Right lung (tissue), 5 donors: ENCODE results near the gene PPP1R9B. TPM values are rescaled to one million over a fixed set of nuclear protein-coding genes. Genes with fewer than 3 reads are reported as not detected.

Source experiments
- DNase-seq, 2 donors: peaks; one replicate each; pipeline ENCODE4 v3.0.0-alpha.2; 2013
- polyA plus RNA-seq, 5 donors: library from polyadenylated mRNA; unstranded; fragments of 120-200 nt; gene quantifications; one replicate each; pipeline versions ENCODE4 v1.2.1 to v1.2.3, GENCODE V29; 2013; ENCODE audit warnings: inconsistent platforms in 1 of 5, low replicate concordance in 1 of 5; ENCODE audit not compliant: insufficient read length in 5 of 5, insufficient read depth in 1 of 5

The PPP1R9B gene
- polyA plus RNA-seq, 5 donors = 42.6 to 67.3 (median 50.7) TPM

DNA sequence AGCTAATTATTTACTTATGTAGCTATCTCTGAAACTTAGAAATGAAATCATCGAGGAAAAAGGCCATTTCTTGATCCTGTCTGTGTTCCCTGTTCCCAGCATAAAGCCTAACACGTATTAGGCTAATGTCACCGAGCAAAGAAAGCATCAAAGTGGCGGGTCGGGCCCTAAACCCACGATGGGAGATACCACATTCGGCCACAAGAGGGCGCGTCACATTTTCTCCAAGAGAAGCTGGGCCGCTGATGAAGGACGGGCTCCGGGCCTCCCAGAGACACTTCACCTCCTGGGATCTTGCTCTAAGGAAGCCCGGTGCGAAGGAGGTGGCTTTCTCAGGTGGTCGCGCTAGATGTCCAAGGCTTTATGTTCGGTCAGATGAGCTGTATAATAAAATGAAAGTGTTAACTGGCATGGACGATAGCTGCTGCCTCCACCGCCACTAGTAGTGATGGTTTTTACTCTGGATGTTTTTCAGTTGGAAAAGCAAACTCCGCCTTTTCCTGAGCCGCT lies 56.2 kb downstream of the PPP1R9B start:
- DNase-seq = peak; percentile 84 to 90

DNA sequence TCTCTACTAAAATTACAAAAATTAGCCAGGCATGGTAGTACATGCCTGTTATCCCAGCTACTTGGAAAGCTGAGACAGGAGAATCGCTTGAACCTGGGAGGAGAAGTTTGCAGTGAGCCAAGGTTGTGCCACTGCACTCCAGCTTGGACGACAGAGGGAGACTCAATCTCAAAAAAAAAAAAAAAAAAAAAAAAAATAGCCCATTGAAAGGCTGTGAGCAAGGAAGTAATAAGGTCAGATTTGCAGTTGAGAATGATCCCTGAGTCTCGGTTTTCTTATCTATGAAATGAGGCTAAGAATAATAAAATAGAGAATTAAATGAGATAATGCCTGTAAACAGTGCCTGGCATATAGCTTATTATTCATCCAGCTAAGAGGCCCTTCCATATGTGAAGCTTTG lies 56.7 kb downstream of the PPP1R9B start:
- no peak for DNase-seq

DNA sequence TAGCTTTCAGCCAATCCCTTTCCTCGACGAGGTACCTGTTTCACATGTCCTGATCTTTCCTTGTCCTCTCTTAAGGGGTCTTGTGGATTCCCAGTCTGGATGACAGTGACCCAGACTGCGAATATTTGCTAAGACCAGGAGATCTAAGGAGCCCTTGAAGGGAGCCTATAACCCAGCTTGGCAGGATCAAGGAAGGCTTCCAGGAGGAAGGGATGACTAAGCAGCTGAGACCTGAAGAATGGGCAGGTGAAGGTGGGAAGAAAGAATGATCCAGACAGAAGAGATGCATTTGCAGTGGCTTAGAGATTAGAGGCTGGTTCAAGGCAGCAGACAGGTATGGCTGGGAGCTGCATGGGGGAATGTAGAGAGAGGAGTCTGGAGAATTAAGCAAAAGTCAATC lies 57.2 kb downstream of the PPP1R9B start:
- DNase-seq = no peak

DNA sequence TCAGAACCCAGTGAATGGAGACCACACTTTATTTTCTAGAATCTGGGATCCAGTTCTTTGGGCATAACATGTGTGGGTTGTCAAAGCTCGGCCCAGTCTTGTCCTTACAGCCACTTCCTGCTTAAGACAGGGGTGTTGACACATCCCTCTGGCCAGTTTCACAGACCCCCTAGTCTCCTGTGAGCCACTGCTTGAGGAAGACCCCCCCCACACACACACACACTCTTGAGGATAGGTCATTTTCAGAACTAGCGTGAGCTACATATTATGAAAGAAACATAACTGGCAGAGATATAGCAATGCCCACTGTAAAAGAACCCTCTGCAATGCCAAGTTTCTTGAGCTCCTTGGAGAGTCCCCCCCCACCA lies 58.6 kb downstream of the PPP1R9B start:
- no peak for DNase-seq

DNA sequence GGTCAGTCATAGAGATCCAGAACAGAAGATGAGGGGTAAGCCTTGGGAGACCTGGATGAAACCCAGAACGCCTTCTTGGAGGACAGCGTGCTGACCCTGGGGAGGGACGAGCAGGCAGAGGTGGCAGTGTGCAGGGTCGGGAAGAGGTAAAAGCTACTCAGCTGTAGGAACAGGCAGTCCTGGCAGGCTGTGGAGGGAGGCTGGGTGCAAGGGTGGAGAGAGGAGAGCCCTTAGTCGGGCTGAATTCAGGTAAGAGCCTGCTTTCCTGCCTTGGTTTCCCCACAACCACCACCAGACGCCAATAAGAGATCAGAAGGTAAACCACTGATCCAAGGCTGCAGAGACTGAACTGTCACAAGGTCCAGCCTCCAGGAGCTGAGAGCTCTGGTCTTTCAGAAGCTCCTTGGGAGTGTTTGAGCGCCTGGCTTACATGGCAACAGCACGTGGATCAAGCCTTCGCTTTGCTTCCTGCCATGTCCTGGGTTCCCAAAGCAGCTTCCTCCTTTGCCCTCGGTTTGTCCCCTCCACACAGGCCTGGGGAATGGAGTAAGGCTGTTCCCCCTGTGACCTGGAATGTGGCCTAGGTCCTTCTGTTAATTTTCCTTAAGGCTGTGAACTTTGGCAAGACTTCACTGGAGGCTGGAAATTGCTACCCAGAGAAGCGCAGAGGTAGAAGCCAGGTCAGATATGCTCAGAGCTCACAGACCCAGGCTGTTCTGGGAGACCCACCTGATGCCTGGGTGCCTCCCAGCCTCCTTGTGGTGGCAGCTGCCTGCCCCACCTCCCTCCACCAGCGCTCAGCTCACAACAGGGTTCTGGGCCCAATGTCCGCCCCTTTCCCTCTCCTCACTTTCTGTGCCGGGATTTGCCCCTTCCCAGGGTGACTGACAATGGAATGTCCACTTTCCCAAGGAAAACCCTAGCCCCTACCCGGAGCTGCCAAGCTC lies 59.2 kb downstream of the PPP1R9B start:
- DNase-seq = no peak

DNA sequence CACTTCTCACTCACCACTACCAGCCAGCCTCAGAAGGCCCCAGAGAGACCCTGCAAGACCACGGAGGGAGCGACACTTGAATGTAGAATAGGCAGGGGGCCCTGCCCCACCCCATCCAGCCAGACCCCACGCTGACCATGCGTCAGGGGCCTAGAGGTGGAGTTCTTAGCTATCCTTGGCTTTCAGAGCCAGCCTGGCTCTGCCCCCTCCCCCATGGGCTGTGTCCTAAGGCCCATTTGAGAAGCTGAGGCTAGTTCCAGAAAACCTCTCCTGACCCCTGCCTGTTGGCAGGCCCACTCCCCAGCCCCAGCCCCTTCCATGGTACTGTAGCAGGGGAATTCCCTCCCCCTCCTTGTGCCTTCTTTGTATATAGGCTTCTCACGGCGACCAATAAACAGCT lies 60.4 kb downstream of the PPP1R9B start:
- no peak for DNase-seq

DNA sequence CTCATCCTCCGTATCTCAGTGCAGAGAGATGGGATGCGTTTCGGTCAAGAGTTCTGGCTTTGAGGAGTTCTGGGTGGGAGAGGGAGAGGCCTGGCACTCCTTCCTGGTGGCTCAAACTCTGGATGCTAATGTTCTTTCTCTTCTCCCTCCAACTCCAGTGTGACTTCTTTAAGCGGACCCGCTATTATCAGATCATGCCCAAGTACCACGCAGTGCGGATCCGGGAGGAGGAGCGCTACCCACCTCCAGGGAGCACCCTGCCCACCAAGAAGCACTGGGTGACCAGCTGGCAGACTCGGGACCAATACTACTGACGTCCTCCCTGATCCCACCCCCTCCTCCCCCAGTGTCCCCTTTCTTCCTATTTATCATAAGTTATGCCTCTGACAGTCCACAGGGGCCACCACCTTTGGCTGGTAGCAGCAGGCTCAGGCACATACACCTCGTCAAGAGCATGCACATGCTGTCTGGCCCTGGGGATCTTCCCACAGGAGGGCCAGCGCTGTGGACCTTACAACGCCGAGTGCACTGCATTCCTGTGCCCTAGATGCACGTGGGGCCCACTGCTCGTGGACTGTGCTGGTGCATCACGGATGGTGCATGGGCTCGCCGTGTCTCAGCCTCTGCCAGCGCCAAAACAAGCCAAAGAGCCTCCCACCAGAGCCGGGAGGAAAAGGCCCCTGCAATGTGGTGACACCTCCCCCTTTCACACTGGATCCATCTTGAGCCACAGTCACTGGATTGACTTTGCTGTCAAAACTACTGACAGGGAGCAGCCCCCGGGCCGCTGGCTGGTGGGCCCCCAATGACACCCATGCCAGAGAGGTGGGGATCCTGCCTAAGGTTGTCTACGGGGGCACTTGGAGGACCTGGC lies 61.3 kb downstream of the PPP1R9B start:
- DNase-seq = no peak

DNA sequence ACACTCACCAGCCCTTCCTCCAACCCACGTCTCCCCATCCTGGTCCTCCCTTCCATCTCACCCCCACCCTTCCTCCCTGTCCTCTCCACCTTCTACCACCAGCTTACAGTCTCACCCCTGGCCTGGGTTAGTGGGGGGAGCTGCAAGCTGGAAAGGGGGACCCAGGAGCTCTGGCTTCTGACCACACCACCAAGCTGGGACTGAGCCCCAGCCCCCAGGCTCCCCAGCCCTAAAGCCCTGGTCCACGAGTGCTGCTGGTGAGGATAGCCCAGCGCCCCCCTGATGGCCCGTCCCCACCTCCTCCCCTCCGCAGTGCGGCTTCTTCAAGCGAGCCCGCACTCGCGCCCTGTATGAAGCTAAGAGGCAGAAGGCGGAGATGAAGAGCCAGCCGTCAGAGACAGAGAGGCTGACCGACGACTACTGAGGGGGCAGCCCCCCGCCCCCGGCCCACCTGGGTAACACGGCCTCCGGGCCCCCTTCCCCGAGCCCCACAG lies 62.5 kb downstream of the PPP1R9B start:
- no peak for DNase-seq

DNA sequence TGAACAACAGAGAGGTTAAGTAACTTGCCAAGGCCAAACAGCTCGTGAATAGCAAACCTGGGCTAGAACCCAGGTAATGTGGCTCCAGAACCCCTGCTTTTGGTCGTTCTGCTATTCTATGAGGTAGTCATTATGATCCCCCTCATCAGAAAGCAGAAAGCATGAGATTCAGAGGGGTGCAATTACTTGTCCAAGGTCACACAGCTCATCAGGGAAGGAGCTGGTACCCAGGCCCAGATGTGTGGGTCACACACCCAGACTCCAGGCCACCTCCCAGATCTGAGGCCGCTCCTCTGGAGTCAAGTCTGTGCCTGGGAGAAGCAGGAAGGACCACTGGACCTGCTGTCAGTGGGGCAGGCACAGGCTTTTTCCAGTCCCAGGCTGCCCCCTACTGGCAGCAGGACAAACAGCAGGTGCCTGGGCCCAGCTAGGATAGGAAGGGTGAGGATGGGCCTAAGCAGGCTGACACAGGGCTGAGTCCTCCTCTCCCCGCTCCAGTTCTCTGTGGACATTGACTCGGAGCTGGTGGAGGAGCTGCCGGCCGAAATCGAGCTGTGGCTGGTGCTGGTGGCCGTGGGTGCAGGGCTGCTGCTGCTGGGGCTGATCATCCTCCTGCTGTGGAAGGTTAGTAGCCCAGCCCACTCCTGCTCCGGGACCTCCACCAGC lies 63.1 kb downstream of the PPP1R9B start:
- peak in 1 of 2 donors; percentile 58 for DNase-seq

Other genes with a start within 250 kb of the PPP1R9B start
- gene DLX4, start 181.5 kb downstream of the PPP1R9B start, polyA plus RNA-seq = 1 to 10 TPM in 4 of 5 donors, under 1 TPM in 1; 0.80 to 2.0 (median 1.4) TPM
- gene DLX3, start 155.5 kb downstream of the PPP1R9B start, polyA plus RNA-seq = 1 to 10 TPM; 1.4 to 1.8 (median 1.7) TPM
- 10 to 100 TPM; 39.0 to 66.3 (median 46.6) TPM for gene ITGA3, start 94.6 kb downstream of the PPP1R9B start, polyA plus RNA-seq
- 10 to 100 TPM; 59.5 to 77.4 (median 70.6) TPM for gene PDK2, start 55.3 kb downstream of the PPP1R9B start, polyA plus RNA-seq
- 10 to 100 TPM; 13.3 to 19.7 (median 16.6) TPM for gene SAMD14, start 20.5 kb downstream of the PPP1R9B start, polyA plus RNA-seq
- 10 to 100 TPM in 1 of 5 donors, 1 to 10 TPM in 4; 3.1 to 19.0 (median 3.6) TPM for gene SGCA, start 15.3 kb upstream of the PPP1R9B start, polyA plus RNA-seq
- gene COL1A1, start 51.0 kb upstream of the PPP1R9B start, polyA plus RNA-seq = 1,000 to 10,000 TPM in 1 of 5 donors, 100 to 1,000 TPM in 4; 464 to 1,084 (median 515) TPM
- 1 to 10 TPM; 4.4 to 8.7 (median 7.5) TPM for gene TMEM92, start 123.8 kb upstream of the PPP1R9B start, polyA plus RNA-seq
- 10 to 100 TPM; 15.9 to 25.9 (median 21.6) TPM for gene XYLT2, start 195.4 kb upstream of the PPP1R9B start, polyA plus RNA-seq
- gene MRPL27, start 222.5 kb upstream of the PPP1R9B start, polyA plus RNA-seq = 10 to 100 TPM; 48.3 to 67.2 (median 55.7) TPM
- 10 to 100 TPM in 3 of 5 donors, 1 to 10 TPM in 2; 7.2 to 13.9 (median 11.1) TPM for gene EME1, start 222.6 kb upstream of the PPP1R9B start, polyA plus RNA-seq
- gene LRRC59, start 246.8 kb upstream of the PPP1R9B start, polyA plus RNA-seq = 10 to 100 TPM; 40.8 to 62.9 (median 44.7) TPM